AG20443 (cell line): ENCODE data around the gene OCA2.

Experiments
- DNase-seq: peaks from one replicate; pipeline ENCODE4 v3.0.0; 2012; ENCODE audit warnings: low spot score, mixed read lengths

The OCA2 gene

DNA sequence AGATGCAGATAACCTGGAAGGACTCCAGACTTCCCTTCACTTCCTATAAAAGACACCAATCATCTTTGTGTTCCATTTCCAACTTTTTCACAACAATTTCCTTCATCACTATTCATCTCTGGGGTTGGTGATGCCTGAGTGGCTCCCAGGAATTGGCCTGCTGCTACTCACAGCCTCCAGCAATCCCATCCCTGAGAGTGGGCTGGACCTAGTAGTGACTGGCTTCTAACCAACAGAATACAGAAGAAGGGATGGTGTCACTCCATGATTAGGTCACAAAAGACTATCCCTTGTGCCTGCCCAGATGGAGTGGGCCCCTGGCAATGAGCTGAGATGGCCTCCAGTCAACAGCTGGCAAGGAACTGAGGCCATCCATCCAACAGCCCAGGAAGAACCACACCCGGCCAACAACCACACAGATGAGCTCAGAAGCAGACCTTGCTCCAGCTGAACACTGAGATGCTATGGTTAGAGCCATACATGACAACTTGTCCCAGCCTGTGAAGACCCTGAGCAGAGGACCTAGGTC is 20.9 kb downstream of the OCA2 start:
- DNase-seq, result peak; percentile 6

- DNase-seq, result no peak
Observed at GRCh38 chr15:28075573-28075972, 23.5 kb downstream of the OCA2 start.

DNA sequence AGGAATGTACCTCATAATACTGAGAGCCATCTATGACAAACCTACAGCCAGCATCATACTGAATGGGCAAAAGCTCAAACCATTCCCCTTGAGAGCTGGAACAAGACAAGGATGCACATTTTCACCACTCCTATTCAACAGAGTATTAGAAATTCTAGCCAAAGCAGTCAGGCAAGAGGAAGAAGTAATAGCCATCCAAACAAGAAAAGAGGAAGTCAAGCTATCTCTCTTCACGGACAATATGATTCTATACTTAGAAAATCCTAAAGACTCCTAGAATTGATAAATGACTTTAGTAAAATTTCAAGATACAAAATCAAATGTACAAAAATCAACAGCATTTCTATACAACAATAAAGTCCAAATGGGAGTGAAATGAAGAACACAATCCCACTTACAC is 30.2 kb downstream of the OCA2 start:
- no peak for DNase-seq

- no peak for DNase-seq
Observed at GRCh38 chr15:28066231-28066630, 32.9 kb downstream of the OCA2 start.

GRCh38 chr15:28060005-28060404 is 39.1 kb downstream of the OCA2 start:
- DNase-seq, result no peak

GRCh38 chr15:28058082-28058481 is 41.0 kb downstream of the OCA2 start:
- no peak for DNase-seq

DNA sequence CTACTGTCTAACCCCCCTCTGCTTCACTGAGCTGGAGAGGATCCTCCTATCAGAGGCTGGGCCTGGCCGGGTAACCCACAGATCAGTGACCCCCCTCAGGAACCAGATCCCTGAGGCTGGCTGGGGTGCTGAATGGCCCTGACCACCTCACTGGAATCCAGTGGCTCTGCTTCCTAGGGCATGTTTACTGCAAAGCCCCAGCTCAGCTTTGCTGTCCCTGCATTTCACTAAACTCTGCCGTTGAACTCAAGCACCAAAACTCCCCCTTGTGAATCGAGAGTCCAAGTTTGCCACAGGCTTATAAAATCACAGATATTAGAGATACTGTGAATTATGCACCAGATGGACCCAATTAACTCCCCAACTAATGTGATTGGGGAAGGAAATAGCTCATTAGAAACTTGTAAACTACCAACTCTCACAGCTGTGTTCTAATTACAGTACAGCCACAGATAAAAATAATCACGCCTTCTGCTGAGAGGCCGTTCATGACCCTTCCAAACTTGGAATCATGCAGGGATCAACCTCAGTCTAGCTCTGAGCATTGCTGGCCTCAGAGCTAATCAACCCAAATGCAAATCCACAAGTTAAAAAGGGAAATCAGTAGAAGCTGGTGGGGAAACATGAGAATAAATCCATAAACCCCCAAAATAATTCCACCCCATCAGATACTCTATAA is 47.0 kb downstream of the OCA2 start:
- no peak for DNase-seq

GRCh38 chr15:28049581-28049980 is 49.5 kb downstream of the OCA2 start:
- DNase-seq, result no peak

DNA sequence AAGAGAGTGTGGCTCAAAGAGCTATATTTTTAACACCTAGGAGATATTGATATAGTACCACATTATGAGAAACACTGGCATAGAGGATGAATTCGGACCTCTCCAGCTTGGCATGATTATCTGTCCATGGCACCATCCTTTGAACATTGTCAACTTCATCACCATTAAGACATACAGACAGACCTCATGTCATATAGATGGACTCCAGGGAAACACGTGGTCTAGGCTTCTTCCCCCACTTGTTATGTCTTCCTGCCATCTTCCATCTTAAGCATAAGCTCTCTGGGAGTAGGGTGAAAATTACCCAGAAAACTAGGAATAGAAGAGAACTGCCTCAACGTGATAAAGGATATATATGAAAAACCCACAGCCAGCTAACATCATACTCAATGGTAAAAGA is 51.8 kb downstream of the OCA2 start:
- no peak for DNase-seq

GRCh38 chr15:28044121-28044672 is 54.9 kb downstream of the OCA2 start:
- DNase-seq, result no peak

DNA sequence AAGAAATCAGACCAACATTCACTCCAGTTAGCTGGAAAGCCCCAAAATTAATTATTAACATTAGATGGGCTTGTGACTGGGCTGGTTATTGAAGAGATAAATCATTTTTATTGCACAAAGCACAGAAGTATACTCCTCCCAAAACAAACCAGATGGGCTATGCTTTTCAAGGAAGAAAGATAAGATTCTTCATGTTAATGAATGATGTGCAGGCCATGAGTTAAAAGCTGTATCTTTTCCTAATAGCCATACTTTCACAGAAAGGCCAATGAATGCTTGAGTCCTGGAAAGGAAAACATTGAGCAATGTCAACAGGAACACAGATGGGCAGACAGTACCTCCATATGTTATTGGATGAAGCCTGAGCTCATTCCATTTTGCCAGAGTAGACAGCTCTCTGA is 55.4 kb downstream of the OCA2 start:
- DNase-seq, result no peak

DNA sequence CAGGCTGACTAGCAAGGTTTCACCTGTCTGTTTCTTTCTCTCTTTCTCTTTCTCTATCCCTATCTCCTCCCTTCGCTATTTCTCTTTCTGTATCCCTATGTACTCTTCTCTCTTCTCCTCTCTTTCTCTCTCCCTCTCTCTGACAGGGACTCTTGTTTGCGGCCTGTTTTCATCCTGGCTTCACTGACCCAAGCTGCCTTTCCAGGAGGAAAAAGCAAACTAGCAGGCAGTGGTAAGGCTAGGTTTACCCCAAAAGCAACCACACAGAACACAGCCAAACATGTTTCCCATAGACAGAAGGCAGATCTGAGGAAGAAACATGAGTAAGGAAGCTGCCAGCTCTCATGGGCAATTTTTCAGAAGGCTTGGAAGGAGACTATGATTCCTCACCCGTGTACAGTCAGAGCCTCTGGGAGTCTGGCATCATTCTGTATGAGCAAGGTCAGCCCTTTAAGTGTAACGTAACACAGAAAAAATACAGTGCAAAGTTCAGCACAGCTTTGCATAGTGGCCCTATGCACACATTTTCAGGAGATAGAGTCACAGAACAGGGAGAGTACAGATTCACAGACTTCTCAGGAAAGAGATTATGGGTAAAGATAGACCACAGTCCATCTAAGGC is 61.0 kb downstream of the OCA2 start:
- no peak for DNase-seq

DNA sequence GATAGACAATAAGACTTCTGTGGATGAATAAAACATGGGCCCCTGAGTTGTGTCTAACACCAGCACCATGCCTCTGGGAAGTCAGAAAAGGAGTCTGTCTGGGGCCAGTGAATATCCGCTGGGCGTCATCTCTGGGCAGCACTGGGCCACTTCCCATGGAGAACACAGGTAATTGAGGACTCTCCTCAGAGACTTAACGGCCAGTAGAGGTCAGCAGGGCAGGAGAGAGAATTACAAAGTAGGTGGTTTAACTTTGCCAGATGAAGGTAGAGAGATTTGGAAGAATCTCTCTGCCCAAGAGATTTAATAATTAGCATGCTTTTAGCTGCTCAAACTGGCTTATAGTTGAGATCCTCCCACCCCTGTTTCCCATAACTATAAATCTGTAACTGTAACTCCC is 65.7 kb downstream of the OCA2 start:
- DNase-seq, result no peak

DNA sequence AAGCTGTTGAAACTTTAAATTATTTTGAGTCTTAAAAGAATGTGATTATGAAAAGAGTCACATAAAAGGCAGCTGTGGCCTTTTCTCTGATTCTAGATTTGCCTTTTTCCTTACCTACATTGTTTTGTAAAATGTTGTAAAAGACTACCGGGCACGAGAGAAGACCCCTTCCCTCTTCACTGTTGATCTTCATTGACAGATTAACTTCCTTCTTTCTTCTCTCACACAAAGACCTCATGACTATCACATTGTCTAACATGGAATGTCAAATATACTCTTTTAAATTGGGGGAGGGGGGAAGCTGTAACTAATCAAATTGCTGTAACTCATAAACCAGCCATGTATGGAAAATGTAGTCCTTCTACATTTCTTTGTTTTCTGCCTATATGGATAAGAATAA is 68.3 kb downstream of the OCA2 start:
- DNase-seq, result no peak

- DNase-seq, result no peak
Observed at GRCh38 chr15:28027714-28028076, 71.4 kb downstream of the OCA2 start.

DNA sequence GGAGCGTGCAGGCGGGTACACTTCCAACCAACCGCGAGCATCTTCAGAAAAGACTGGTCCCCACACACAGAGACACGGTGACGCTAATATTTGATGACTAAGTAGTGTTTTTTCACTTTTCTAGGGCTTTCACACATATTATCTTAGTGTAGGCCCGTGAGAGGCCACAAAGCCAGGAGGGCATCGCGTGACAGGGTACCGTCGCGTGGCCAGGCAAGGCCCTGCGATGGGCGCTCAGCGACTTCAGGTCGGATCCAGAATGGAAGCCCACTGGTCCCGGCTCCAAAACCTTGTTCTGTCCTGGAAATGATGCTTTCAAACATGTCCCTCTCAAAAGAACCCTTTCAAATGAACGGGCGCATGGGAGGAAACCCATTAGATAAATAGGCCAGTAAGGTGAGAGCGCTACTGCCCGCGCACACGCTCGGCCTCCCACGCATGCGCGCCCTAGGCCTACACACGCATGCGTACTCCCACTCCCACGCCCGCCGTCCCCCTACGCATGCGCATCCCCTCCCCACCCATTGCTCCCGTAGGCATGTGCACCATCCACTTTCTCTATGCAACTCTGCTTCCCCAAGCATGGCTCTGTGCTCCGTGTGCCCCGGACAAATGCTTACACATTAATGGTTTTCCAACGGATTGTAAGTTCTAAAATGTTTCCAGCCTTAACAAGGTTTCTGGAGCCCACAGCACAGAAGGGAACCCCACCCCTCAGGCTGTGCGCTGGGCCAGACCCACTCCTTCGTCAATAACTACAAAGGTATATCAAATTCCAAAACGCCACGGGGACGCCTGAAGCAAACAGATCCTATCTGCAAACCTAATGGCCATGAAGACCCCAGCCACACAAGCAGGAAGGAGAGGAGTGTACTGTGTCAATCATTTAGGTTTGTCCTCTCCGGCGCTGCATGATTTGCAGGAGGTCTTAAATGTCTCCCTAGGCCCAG is 72.1 kb downstream of the OCA2 start:
- no peak for DNase-seq

- DNase-seq, result no peak
Observed at GRCh38 chr15:28026221-28026620, 72.9 kb downstream of the OCA2 start.

GRCh38 chr15:28025413-28025812 is 73.7 kb downstream of the OCA2 start:
- DNase-seq, result no peak

- no peak for DNase-seq
Observed at GRCh38 chr15:28024889-28025250, 74.2 kb downstream of the OCA2 start.

GRCh38 chr15:28023933-28024888 is 74.9 kb downstream of the OCA2 start:
- DNase-seq, result no peak

DNA sequence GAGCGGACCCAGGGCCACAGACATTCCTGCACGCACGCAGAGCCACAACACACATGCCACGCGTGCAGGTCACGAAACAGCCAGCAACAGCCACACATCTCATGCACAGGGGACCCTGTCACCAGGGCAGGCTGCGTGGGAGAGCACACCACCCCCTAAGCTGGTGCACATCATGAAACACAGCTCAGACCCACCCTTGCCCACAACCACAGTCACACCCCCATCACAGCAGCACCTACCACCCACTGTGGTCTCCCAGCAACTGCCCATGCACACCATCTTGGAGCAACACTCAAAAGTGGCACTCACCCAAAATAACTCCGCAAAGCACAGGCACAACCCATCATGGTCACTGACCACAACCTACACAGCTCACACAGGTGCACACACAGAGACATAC is 75.7 kb downstream of the OCA2 start:
- no peak for DNase-seq
